ENCODE measurements around the gene PFN3. TPM values are rescaled to one million over a fixed set of nuclear protein-coding genes. Genes with fewer than 3 reads are reported as not detected.
A peak's percentile ranks its signal among the peaks of the same experiment; 100 is the strongest.
"Not testable (repeated sequence)": the region's sequence is repeated elsewhere in the genome, so short reads cannot be mapped to it uniquely, and the experiment has no call there.

PFN3 gene
- total and polyA plus RNA-seq, 11 donors, result not detected

DNA sequence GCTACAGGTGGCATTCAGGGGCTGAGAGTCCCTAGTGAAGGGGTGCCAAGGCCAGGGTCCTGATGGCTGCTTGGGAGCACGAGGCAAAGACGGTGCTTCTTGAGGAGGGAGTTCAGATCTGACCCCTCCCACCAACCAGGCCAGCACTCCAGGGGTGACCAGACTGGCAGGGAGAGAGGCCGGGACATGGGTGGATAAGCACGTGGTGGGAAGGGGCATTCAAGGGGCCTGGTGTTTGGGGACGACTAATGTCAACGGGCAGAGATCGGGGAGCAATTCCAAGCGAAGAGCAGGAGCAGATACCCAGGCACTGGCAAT is 38.2 kb downstream of the PFN3 start:
- peaks cover 0 to 84% (median 36%) of the 10 kb centered on the region in 12 donors for H3K4me1 ChIP-seq
- H3K27me3 ChIP-seq, result no peaks in the 10 kb centered on the region
- peak overlapping the region in 1 of 12 donors; percentile 49 for H3K27ac ChIP-seq
- peak in 1 of 5 donors; percentile 37 for DNase-seq
- TF ChIP-seq POLR2A (IDR thresholded peaks at IDR 0.05), result no peak
- TF ChIP-seq, protein P1, sequence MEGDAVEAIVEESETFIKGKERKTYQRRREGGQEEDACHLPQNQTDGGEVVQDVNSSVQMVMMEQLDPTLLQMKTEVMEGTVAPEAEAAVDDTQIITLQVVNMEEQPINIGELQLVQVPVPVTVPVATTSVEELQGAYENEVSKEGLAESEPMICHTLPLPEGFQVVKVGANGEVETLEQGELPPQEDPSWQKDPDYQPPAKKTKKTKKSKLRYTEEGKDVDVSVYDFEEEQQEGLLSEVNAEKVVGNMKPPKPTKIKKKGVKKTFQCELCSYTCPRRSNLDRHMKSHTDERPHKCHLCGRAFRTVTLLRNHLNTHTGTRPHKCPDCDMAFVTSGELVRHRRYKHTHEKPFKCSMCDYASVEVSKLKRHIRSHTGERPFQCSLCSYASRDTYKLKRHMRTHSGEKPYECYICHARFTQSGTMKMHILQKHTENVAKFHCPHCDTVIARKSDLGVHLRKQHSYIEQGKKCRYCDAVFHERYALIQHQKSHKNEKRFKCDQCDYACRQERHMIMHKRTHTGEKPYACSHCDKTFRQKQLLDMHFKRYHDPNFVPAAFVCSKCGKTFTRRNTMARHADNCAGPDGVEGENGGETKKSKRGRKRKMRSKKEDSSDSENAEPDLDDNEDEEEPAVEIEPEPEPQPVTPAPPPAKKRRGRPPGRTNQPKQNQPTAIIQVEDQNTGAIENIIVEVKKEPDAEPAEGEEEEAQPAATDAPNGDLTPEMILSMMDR (IDR thresholded peaks at IDR 0.05), result no peak
- intact Hi-C loops (cut with DNase I), result loop anchor here in 1 of 10 donors (10.0 kb wide), 1 partner anchor 47 kb away; the partner anchor contains the start of gene MXD3
- H3K36me3 ChIP-seq, result peaks cover 0 to 6% (median 0%) of the 10 kb centered on the region in 9 donors
- no peak for ATAC-seq
- WGBS, 4 donors, result 63 to 65% (median 64%) methylated on average over 8 of the region's 8 CpGs
- H3K9me3 ChIP-seq, result no peaks in the 10 kb centered on the region
- no peak overlapping the region for H3K4me3 ChIP-seq

DNA sequence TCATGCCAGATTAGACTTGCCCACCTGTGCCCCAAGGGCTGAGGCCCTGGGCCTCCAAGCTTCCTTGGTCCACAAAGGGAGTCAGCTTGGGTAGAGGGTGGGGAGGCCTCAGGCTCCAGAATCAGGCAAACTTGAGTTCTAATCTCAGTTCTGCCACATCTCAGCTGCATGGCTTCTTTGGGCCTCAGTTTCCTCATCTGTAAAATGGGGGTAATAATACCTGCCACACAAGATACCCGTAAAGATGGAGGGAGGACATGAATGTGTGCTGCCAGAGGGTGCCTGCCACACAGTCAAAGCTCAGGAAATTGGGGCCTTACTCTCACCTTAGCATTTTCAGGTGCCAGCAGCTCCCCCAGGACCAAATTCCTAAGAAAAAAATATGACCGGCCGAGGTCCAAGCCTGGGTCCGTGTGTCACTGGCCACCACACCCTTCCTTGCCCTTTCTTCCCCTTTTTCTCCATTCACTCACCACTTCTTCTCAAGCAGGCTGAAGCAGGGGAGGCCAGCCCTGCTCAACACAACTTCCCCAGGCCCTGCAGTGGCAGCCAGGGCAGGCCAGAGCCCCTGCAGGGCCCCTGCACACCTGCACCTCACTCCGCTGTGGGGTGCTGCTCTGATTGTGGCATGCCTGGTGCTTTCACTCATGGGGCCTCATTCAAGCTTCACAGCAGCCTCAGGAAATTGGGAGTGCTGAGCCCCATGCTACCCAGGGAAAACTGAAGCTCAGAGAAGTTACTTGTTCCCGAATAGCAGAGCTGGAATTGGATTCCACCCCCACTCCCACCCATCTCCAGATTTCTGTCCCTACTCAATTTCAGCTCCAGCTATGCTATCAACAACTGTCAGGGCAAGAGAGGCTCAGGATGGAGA is 38.8 kb downstream of the PFN3 start:
- Histone ChIP-seq H3K4me1 (peaks cover 0 to 86% (median 32%) of the 10 kb centered on the region in 12 donors), H3K36me3 (peaks cover 0 to under 1% (median 0%) of the 10 kb centered on the region in 9 donors), H3K4me3 (no peak overlapping the region), H3K9me3 (no peaks in the 10 kb centered on the region), H3K27ac (peak overlapping the region in 1 of 12 donors; percentile 49), H3K27me3 (no peaks in the 10 kb centered on the region)
- ATAC-seq (no peak), DNase-seq (peak in 1 of 5 donors; percentile 69)
- TF ChIP-seq, protein P1 (IDR thresholded peaks at IDR 0.05), result no peak
- TF ChIP-seq POLR2A (IDR thresholded peaks at IDR 0.05), result no peak
- intact Hi-C loops (cut with DNase I), result loop anchor here in 1 of 10 donors (10.0 kb wide), 1 partner anchor 47 kb away; the partner anchor contains the start of gene MXD3
- 74 to 80% (median 78%) methylated on average over 6 of the region's 6 CpGs for WGBS, 4 donors

DNA sequence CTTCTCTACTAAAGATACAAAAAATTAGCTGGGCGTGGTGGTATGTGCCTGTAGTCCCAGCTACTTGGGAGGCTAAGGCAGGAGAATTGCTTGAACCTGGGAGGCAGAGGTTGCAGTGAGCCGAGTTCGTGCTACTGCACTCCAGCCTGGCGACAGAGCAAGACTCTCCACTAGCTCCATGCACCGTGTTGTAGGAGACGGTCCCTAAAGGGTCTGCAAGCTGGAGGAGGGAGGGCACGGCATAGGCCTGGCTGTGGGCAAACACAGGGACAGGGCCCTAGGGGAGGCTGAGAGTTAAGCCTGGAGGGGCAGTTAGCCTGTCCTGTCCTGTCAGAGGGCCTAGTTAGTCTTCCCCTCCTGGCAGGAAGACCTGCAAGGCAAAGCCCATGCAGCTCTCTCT is 39.7 kb downstream of the PFN3 start:
- not testable (repeated sequence) for H3K27ac ChIP-seq, H3K4me3 ChIP-seq, ATAC-seq, H3K27me3 ChIP-seq, H3K9me3 ChIP-seq, H3K36me3 ChIP-seq
- peaks cover 0 to 85% (median 26%) of the 10 kb centered on the region in 12 donors for H3K4me1 ChIP-seq
- WGBS, 4 donors, result 85 to 93% (median 92%) methylated on average over 5 to 7 of the region's 7 CpGs
- intact Hi-C loops (cut with DNase I), result loop anchor here in 1 of 10 donors (10.0 kb wide), 1 partner anchor 46 kb away; the partner anchor contains the start of gene MXD3
- DNase-seq, result peak in 1 of 5 donors; percentile 17

DNA sequence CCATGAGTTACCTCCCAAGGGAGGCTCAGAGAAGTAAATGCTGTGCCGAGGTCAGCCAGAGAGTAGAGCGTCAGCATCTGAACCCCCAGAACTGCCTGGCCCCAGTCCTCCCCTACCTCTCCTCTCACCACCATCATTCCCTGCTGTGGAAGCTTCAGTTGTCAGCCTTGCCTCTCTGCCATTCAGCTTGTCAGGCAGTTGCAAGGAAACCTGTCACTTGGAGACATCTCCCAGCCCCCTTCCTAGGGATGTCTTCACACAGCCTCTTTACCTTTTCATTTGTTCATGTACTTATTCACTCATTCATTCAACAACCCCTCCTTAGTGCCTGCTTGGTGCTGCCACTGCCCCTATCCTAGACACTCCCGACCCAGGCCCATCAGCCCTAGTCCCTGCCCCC is 40.6 kb downstream of the PFN3 start:
- WGBS, 4 donors, result 74 to 89% (median 82%) methylated on average over 3 of the region's 3 CpGs

More for the DNA sequence above, 40.6 kb downstream of the PFN3 start:
- peaks cover 0 to 88% (median 26%) of the 10 kb centered on the region in 12 donors for H3K4me1 ChIP-seq
- TF ChIP-seq, protein P1 (IDR thresholded peaks at IDR 0.05), result no peak
- no peak for TF ChIP-seq POLR2A (IDR thresholded peaks at IDR 0.05)
- ATAC-seq (no peak), DNase-seq (peak in 1 of 5 donors; percentile 5)
- no peaks in the 10 kb centered on the region for H3K36me3 ChIP-seq
- H3K27ac ChIP-seq, result no peak overlapping the region
- intact Hi-C loops (cut with DNase I), result loop anchor here in 2 of 10 donors (5.0 to 10.0 kb wide), 2 partner anchors 43 to 45 kb away; partner anchors contain the start of gene MXD3 (in 1 of the 2)
- no peaks in the 10 kb centered on the region for H3K27me3 ChIP-seq
- no peak overlapping the region for H3K4me3 ChIP-seq
- no peaks in the 10 kb centered on the region for H3K9me3 ChIP-seq
